Activated CD8-positive, alpha-beta memory T cell treated with anti-CD3 and anti-CD28 coated beads, Interleukin-2, amount 50 U/mL, for 4 hours (primary cell): Measurements from ENCODE around the gene GAL.

ENCODE experiments used
- DNase-seq: peaks from one replicate; pipeline ENCODE4 v3.0.0-alpha.2; 2020

The GAL gene

GRCh38 chr11:68714060-68714856, 29.9 kb downstream of the GAL start:
- DNase-seq, result no peak

- no peak for DNase-seq
Measured at GRCh38 chr11:68715456-68716122, 31.2 kb downstream of the GAL start.

- DNase-seq, result no peak
Measured at GRCh38 chr11:68721075-68721474, 36.7 kb downstream of the GAL start.

GRCh38 chr11:68722143-68722542, 37.8 kb downstream of the GAL start:
- DNase-seq, result no peak

- DNase-seq, result no peak
Measured at GRCh38 chr11:68724293-68724692, 39.9 kb downstream of the GAL start.

- DNase-seq, result no peak
Measured at GRCh38 chr11:68727783-68728182, 43.4 kb downstream of the GAL start.

GRCh38 chr11:68734111-68734510, 49.8 kb downstream of the GAL start:
- DNase-seq, result no peak

GRCh38 chr11:68735125-68735524, 50.8 kb downstream of the GAL start:
- no peak for DNase-seq

GRCh38 chr11:68735646-68736045, 51.3 kb downstream of the GAL start:
- no peak for DNase-seq
